Measurements from ENCODE around the gene MYRIP.
"Not testable (repeated sequence)": the region's sequence is repeated elsewhere in the genome, so short reads cannot be mapped to it uniquely, and the experiment has no call there.

MYRIP gene

DNA sequence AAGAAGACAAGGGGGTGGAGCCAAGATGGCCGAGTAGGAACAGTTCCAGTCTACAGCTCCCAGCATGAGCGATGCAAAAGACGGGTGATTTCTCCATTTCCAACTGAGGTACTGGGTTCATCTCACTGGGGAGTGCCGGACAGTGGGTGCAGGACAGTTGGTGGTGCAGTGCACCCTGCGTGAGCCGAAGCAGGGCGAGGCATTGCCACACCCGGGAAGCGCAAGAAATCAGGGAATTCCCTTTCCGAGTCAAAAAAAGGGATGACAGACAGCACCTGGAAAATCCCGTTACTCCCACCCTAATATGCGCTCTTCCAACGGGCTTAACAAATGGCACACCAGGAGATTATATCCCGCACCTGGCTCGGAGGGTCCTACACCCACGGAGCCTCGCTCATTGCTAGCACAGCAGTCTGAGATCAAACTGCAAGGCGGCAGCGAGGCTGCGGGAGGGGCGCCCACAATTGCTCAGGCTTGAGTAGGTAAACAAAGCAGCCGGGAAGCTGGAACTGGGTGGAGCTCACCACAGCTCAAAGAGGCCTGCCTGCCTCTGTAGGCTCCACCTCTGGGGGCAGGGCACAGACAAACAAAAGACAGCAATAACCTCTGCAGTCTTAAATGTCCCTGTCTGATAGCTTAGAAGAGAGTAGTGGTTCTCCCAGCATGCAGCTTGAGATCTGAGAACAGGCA lies 324.6 kb downstream of the MYRIP start:
- ATAC-seq = not testable (repeated sequence)

DNA sequence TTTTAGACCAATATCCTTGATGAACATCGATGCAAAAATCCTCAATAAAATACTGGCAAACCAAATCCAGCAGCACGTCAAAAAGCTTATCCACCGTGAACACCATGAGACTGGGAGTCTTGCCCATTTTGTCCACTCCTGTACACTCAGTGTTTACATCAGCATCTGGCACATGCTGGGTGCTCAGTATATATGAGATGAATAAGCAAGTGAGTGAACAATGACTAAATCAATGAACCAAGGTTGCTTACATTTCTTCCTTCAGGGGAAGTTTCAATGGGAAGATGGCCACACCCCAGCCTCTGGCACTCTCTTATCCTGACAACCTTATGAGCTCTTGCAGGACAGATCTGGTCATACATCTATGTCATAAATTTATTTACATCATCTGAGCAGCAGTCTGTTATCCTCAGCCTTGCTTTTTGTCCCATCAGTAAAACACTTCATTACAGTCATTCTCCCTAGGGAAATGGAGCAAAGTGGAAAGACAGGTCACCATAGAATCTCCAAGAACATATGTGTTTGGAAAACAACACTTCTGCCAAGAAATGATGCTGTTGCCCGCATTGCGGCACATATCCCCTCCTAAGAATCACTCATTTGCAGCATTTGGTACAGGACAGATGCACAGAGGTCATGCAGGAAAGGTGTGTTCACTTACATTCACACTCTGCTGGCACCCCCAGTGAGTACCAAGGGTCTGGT lies 328.3 kb downstream of the MYRIP start:
- ATAC-seq = no peak

DNA sequence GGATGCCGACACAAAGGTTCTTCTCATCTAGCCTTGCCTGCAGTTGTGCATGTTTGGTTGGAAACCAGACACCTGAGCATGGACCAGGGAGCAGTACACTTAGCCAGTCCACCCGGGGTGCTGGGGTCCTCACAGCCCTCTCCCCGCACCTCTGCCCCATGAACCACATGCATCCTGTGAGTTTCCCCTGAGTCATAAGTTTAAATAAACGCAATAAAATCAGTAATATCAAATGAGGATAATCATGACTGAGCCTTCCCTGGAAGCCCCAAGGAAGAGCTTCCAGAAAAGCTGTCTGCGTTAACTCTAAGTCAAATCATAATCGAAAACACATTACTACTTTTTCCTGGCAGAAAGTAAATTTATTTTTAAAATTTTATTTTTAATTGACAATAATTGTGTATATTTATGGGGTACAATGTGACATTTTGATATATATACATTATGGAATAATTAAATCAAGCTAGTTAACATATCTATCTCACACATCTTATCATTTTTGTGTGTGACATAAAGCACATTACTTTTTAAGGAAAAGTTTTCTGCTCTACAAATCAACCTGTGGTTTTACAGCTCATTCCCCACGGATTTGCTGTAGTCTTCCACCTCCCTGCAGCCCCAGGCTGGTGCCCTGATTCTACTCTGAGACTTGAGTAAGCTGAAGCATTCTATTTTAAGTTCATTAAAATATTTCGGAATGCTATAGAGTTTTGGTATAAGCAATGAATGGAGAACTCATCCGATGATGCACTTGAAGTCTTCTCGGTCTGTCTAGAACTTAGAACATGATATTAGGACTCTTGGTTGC lies 334.1 kb downstream of the MYRIP start:
- no peak for ATAC-seq

DNA sequence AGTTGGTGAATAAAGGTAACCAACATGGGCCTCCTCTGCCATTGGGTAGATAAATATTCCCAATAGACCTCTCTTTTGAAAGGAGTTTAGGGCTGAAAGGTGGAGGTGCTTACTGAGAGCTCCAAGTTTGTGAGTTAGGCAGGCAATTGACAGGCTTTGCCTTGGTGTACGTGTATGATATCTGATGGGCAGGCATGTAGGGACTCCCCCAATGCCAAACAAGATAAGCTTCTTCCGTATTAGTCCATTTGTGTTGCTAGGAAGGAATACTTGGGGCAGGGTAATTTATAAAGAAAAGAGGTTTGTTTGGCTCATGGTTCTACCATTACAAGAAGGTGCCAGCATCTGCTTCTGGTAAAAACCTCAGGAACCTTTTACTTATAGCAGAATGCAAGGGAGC lies 339.4 kb downstream of the MYRIP start:
- ATAC-seq = no peak

DNA sequence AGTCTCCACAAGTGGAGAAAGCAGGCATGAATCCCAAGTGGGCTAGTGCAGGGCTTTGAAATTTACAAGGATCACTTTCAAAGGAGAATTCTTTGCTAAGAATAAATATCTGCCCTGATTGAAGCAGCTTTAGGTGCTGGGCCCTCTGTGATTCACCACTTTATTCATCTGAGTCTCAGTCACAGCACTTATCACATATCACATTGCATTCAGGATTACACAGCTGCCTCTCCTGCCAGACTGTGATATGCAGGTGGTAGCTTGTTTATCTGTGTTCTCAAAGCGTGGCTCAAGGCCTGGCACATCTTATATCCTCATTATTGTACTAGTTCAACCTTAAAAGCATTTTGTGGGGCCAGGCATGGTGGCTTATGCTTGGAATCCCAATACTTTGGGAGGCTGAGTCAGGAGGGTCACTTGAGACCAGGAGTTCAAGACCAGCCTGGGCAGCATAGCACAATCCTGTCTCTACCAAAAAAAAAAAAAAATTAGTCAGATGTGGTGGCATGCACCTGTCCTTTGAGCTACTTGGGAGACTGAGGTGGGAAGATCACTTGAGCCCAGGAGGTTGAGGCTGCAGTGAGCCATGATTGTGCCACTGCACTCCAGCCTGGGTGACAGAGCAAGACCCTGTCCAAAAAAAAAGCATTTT lies 343.2 kb downstream of the MYRIP start:
- no peak for ATAC-seq

DNA sequence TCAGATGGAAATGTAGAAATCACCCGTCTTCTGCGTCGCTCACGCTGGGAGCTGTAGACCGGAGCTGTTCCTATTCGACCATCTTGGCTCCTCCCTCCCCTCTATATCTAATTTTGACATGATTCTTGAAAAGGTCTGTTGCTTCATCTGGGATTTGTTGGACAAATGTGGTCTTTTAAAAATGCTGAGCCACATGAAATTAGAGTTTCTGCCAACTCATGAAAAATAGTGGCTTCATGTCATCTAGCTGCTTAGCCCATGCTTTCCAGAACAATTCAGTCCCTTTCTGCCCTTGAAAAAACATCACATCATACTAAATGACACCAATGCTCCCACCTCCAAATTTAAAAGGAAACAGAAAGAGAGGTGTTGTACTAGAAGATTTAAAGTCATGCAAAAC lies 351.5 kb downstream of the MYRIP start:
- no peak for ATAC-seq

DNA sequence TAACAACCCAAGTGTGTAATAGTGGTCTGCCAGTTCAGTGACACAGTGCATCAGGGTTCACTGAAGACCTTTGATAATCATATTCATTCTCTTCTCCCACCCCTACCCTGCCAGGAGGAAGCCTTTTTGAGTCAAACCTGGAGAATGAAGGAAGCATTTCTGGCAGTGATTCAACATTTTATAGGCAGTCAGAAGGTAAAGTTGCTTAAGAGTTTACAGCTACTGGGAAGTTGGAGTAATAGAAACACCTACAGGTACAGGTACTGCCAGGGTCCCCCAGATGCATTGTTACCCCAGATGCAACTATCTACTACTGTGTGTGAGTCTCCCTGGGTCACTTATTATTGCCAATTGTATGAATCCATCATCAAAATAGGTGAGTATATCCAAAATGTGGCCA lies 353.2 kb downstream of the MYRIP start:
- no peak for ATAC-seq

DNA sequence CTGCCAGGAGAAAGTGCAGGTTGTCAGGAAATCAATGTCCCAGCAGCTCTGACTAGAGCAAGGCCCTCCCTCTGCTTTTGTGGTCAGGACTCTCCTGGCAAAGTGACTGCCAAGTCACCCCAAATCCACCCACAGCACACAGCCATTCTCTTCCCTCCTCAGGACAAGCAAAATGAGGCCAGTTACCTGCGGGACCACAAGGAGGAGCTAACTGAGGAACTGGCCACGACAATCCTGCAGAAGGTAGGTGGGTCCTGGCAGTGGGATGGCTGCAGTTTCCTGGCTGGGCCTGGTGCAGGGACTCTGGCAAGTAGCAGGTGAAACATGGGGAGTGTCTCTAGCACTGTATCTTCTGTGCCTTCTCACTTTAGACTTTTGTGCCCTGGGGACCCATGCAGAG lies 357.6 kb downstream of the MYRIP start:
- ATAC-seq = no peak

DNA sequence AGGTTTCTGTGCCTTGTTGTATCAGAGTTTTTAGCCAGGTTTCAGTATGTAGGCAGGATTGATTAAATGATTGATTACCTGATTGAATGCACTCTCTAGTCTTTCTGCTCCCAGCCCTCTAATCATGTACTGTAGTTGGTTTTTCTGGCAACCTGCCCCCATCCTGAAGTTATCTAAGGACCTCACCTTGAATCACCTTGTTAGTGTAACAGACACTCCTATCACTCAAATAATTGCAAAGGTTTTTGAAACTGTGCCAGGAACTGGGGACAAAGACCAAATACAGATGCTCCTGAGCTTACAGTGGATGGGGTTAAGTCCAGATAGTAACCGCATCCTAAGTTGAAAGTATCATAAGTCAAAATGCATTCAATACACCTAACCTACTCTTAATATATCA lies 358.5 kb downstream of the MYRIP start:
- no peak for ATAC-seq

DNA sequence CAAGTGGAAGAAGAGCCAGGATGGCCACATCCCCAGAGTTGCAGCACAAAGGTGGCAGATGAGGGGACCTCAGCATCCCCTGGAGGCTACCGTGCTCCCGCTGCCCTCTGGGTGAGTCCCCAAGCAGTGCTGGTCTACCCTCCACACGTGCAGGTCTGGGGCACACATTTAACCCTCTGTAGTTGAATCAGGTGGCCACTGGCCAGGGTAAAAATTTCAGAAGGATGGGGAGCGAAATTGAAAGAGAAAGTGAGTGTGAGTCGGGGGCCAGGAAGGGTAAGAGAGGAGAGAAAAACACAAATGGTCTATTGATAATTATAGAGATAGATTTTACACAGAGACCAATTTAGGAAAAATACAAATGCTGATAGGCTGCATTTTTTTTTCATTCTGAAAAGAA lies 360.6 kb downstream of the MYRIP start:
- ATAC-seq = no peak

DNA sequence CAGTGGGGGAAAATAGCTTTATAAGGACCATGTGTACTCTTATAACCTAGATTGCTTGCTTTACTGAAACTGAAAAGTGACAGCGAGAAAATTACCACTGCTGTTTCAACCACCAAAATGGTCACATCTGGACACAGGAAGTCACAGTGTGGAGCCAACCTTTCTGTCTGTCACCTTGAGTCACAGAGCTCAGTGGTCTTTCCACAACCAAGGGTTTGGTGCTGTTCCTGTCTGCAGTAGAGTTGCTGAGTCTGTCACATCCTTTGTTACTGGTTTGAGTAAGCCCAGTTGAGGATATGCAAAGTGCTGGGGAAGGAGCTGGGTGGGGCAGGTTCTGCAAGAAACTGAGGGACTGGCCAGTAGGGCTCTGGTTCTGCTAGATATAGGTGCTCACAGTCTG lies 361.0 kb downstream of the MYRIP start:
- ATAC-seq = no peak

DNA sequence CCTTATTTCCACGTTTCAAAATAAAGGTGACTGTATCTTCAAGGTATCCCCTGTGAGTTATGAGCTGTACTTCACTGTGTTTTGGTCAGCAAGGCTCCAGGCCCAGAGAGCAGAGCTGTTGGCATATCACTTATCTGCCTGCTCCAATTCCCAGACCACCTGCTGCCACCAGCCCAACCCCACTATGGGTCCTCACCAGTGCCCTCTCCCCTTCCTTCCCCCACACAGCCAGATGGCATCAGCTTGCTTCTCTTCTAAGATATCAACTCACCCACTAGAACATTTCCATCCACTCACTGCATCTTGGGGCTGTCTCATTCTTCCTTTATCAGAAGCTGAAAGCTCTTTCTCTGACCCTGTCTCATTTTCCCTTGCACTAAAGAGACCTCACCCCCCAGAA lies 363.2 kb downstream of the MYRIP start:
- ATAC-seq = no peak

DNA sequence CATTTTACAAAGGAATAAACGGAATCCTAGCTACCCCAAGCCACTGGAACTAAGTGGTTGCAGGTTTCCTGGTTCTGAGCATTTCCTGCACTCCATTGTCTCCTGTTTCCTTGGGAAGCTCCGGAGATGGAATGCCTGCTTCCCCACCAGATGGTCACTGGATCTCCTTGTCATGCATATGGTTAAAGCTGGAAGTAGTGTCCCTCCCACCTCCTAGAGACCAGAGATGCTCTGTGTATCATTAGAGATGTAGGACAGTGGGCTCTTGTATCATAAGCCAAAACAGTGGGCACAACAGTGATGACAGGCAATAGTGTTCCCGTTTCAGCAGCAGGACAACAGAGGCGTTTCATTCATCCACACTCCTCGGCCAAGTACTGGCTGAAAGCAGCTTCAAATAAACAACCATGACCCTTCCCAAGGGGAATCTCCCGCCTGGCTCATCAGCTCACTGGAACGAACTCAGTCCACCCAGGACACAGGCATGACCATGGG lies 363.9 kb downstream of the MYRIP start:
- ATAC-seq = no peak

DNA sequence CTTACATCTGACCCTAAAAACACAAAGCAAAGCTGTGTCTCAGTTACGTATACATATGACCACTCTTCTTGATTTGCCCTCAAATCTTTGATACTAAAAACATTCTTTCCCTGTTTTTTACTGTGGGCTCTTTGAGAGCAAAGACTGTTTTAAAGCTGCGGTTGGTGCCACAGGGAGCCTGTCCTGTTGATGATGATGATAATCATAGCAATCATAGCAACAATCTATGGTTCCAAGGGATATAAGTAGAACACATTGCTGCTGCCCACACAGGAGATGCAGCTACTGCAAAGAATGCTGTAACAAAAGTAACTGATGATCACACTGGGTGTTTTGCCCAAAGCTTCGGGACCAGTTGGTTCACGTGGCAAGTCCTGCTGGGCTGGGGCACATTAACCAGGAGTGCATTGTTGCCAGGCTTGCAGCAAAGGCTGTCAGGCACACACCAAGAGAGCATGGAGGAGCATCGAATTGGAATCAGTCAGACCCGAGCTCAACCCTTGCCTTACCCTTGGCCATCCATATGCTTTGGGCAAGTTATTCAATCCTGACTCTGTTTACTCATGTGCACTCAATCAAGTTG lies 368.7 kb downstream of the MYRIP start:
- ATAC-seq = no peak

DNA sequence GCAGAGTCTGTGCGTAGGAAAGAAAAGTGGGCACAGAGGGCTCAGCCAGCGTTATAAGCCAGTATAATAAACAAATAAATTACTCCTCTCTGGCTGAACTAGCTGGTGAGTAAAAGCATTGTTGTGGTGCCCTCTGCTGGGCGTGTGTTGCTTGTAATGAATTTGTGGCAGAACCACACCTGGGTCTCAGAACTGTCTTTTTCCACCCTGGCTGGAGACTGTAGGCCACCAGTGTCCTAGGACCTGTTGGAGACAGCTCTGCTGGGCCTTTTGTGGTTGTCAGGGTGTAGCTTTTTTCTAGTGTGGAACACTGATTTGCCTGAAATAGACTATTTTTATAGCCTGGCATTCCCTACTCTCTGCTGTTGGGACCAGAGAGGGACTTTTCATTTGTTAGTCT lies 369.6 kb downstream of the MYRIP start:
- peak in 1 of 2 donors; percentile 38 for ATAC-seq

DNA sequence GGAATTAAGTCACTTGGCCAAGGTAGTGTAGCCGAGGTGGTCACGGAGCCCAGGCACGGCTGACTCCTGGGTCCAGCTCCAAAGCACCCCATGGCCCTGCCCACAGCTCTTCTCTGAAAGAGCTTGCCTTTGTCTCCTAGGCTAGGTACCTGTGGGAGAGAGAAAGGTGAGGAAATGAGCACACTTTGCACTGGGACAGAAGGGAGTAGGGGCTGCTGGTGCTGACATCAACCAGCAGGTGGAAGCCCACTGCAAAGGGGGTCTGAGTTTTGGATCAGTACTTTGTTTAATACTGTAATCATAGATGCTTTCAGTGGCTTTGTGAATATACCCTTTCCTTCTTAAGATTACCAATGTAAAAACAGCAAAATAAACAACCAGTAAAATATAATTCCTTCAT lies 371.8 kb downstream of the MYRIP start:
- no peak for ATAC-seq

DNA sequence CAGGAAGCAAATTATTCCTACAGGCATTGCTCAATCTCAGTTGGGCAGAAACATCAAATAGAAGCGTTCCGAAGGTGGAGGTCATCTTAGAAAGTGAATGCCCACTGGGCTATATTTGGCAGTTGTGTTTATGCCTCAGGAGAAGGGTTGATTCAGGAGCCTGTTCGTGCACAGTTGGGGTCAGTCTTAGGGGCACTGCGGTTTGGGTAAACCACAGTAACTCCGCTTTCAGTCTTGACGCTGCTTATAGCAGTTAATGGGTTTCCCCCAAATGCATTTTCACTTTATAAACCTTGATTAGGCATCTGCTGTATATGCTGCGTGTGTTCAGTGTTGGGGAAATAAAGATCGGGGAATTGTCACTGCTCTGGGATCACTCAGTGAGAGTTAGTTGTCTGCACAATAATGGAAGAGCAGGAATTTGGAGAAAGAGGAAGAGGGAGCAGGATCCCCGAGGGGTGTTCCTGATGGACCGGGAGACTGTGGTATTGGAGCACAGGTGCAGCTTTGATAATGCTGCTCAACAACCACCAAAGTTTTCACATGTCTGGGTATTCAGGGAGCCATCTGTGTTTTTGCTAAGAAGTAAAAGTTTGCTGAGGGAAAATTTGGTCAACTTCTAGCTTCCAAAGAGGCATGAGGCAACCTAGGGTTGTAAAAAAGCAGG lies 375.8 kb downstream of the MYRIP start:
- no peak for ATAC-seq

DNA sequence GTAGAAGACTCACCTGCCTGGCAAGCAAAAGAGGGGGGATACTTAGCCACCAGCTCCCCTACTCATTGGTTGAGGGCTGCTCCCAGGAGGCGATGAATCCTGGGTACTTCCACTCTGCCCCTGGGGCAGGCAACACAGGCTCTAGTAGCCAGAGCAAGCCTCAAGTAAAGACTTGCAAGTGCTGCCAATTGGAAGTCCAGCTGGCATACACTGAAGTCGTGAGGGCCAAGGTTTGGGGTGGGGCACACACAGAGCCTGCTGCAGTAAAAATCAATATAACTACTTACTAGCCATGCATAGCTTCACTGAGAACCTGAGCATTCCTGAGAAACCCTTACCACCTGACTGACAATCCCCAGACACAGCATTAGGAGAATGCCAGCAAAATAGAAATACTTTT lies 377.1 kb downstream of the MYRIP start:
- ATAC-seq = no peak

DNA sequence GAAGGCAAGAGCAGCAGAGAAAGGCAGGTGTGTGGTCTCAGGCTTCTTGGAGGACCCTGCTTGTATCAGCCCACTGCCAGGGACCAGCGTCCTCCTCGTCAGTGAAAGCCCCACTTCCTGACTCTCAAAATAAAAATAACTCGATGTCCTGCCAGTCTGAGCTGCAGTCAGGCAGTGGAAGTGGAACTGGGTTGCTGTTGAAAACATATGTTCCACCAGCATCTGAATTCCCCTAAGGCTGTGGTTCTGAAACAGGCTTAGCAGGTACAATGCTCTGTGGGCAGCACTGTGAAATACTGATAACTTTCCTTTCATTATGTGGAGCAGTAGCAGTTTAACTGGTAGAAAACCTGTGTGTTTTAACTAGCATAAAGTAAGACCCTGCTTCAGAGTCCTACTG lies 378.5 kb downstream of the MYRIP start:
- ATAC-seq = no peak

DNA sequence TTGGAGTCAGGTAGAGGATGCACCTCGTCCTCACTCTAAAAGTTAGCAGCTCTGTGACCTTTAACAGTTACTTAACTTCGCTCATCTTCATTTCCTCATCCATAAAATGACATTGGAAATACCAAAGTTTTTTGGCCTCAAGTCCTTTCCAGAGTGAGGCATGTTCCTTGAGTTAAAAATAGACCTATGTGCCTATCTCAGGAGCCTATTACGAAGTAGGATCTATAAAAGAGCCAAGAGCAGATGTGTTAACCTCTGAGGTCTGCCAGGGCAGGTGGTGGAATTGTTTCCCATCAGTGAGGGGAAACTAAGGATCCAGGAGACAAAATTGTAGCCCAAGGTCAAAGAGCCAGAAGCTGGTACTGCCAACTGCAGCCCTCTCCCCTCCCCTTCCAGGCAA lies 379.7 kb downstream of the MYRIP start:
- no peak for ATAC-seq

DNA sequence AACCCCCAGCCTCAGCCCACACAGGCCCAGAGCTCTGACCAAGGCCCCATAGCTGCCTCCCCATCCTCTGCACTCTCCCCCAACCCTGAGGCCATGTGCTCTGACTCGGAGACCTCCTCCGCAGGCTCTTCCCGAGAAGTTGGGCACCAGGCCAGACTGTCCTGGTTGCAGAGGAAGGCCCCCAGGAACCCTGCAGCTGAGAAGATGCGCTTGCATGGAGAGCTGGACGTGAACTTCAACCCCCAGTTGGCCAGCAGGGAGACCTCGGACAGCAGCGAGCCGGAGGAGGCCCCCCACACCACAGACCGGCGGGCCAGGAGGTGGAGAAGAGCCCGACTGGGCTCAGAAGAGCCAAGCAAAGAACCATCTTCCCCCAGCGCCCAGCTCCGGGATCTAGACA lies 380.6 kb downstream of the MYRIP start:
- ATAC-seq = no peak

DNA sequence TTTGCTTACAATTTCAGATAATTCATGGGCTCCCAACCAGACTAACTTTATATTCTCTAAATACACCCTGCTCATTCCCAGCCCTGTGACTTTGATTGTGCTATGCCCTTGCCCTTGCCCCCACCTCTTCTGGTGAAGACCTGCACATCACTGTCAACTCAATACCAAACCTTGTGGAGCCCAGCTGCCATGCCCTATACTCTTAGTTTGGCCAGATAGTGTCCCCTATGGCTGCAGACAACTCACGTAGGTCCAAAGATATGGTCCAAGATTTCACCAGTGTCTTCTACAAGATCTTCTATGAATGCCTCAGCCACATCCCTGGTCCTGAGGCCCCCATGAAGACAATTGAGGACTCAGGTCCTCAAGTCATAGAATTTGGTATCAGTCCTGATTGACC lies 381.8 kb downstream of the MYRIP start:
- no peak for ATAC-seq
